OCI-LY1 (cell line): ENCODE data around the gene CLK3.

Experiments used
- H2AFZ ChIP-seq: fragments of 200-600 bp; sonication (generic), shearing (Covaris generic); 2 replicates; pipeline ENCODE4 v1.6.0; 2014; ENCODE audit warnings: antibody characterized with exemption, mild to moderate bottlenecking, low read length
- H3F3A ChIP-seq: fragments of 200-600 bp; sonication (generic), shearing (Covaris generic); 2 replicates; pipeline ENCODE4 v1.6.0; 2014; ENCODE audit warnings: mild to moderate bottlenecking, antibody characterized with exemption, low read length, moderate library complexity; ENCODE audit not compliant: insufficient read depth
- H3K27ac ChIP-seq: fragments of 200-600 bp; sonication (generic); 2 replicates; pipeline ENCODE4 v1.5.1; 2014; ENCODE audit warnings: low read length, mixed run types, mild to moderate bottlenecking, low read depth; ENCODE audit not compliant: poor library complexity, severe bottlenecking
- H3K27me3 ChIP-seq: fragments of 200-600 bp; sonication (generic); 2 replicates; pipeline ENCODE4 v1.6.0; 2014; ENCODE audit warnings: antibody characterized with exemption, mild to moderate bottlenecking, low read length, moderate library complexity; ENCODE audit not compliant: insufficient read depth
- H3K36me3 ChIP-seq: fragments of 200-600 bp; sonication (generic); 2 replicates; pipeline ENCODE4 v1.6.1; 2014; ENCODE audit warnings: mild to moderate bottlenecking, antibody characterized with exemption, low read length, moderate library complexity, mixed read lengths; ENCODE audit not compliant: insufficient read depth
- H3K4me1 ChIP-seq: fragments of 200-600 bp; sonication (generic); 2 replicates; pipeline ENCODE4 v1.5.1; 2014; ENCODE audit warnings: mild to moderate bottlenecking, low read length, moderate library complexity; ENCODE audit not compliant: insufficient read depth, severe bottlenecking
- H3K4me2 ChIP-seq: fragments of 200-600 bp; sonication (generic), shearing (Covaris generic); 2 replicates; pipeline ENCODE4 v1.6.1; 2014; ENCODE audit warnings: low read length
- H3K4me3 ChIP-seq: fragments of 200-600 bp; sonication (generic); 2 replicates; pipeline ENCODE4 v1.5.1; 2014; ENCODE audit warnings: low read length, low read depth, mild to moderate bottlenecking, mixed read lengths; ENCODE audit not compliant: poor library complexity, severe bottlenecking
- H3K79me2 ChIP-seq: fragments of 200-600 bp; shearing (Covaris generic); 2 replicates; pipeline ENCODE4 v1.6.1; 2016; ENCODE audit warnings: mixed run types, low read length, mixed read lengths; ENCODE audit not compliant: insufficient read depth
- H3K9ac ChIP-seq: fragments of 200-600 bp; sonication (generic), shearing (Covaris generic); 2 replicates; pipeline ENCODE4 v1.6.1; 2014; ENCODE audit warnings: mild to moderate bottlenecking, low read length, mixed read lengths
- H3K9me2 ChIP-seq: fragments of 200-600 bp; sonication (generic), shearing (Covaris generic); 2 replicates; pipeline ENCODE4 v1.6.1; 2014; ENCODE audit warnings: low read depth, mild to moderate bottlenecking, low read length, mixed read lengths
- H3K9me3 ChIP-seq: fragments of 200-600 bp; shearing (Covaris generic); 2 replicates; pipeline ENCODE4 v1.6.1; 2014; ENCODE audit warnings: low read length, mixed read lengths
- H4K20me1 ChIP-seq: fragments of 200-600 bp; sonication (generic), shearing (Covaris generic); 2 replicates; pipeline ENCODE4 v1.6.0; 2016; ENCODE audit warnings: mild to moderate bottlenecking, low read length; ENCODE audit not compliant: insufficient read depth
- EZH2 ChIP-seq: fragments of 200-600 bp; sonication (generic), shearing (Covaris generic); IDR thresholded peaks from 2 replicates; pipeline ENCODE4 v1.8.0; 2017; ENCODE audit warnings: borderline replicate concordance, mixed run types, mild to moderate bottlenecking, antibody characterized with exemption, low read length, moderate library complexity, mixed read lengths
- TF ChIP-seq, protein P1 (sequence below): fragments of 200-600 bp; sonication (generic), shearing (Covaris generic); IDR thresholded peaks from 2 replicates; pipeline ENCODE4 v1.5.1; 2017; ENCODE audit warnings: mild to moderate bottlenecking, antibody characterized with exemption, low read length, moderate library complexity, mixed read lengths

Gene CLK3

GRCh38 chr15:74631935-74632560 lies 16.4 kb downstream of the CLK3 start:
- H3K9me2 ChIP-seq = no peaks in the 10 kb centered on the region
- TF ChIP-seq EZH2 = no peak
- TF ChIP-seq, protein P1, sequence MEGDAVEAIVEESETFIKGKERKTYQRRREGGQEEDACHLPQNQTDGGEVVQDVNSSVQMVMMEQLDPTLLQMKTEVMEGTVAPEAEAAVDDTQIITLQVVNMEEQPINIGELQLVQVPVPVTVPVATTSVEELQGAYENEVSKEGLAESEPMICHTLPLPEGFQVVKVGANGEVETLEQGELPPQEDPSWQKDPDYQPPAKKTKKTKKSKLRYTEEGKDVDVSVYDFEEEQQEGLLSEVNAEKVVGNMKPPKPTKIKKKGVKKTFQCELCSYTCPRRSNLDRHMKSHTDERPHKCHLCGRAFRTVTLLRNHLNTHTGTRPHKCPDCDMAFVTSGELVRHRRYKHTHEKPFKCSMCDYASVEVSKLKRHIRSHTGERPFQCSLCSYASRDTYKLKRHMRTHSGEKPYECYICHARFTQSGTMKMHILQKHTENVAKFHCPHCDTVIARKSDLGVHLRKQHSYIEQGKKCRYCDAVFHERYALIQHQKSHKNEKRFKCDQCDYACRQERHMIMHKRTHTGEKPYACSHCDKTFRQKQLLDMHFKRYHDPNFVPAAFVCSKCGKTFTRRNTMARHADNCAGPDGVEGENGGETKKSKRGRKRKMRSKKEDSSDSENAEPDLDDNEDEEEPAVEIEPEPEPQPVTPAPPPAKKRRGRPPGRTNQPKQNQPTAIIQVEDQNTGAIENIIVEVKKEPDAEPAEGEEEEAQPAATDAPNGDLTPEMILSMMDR = peak; percentile 94
- H3K4me2 ChIP-seq = no peak overlapping the region
- H2AFZ ChIP-seq = no peak overlapping the region
- H3K36me3 ChIP-seq = peaks cover 93% of the 10 kb centered on the region
- no peaks in the 10 kb centered on the region for H3K27me3 ChIP-seq
- no peaks in the 10 kb centered on the region for H3K79me2 ChIP-seq
- no peak overlapping the region for H3K9ac ChIP-seq
- no peaks in the 10 kb centered on the region for H4K20me1 ChIP-seq
- H3K9me3 ChIP-seq = no peaks in the 10 kb centered on the region
- peaks cover 11% of the 10 kb centered on the region for H3K4me1 ChIP-seq
- no peak overlapping the region for H3K4me3 ChIP-seq
- no peak overlapping the region for H3K27ac ChIP-seq
- no peaks in the 10 kb centered on the region for H3F3A ChIP-seq

DNA sequence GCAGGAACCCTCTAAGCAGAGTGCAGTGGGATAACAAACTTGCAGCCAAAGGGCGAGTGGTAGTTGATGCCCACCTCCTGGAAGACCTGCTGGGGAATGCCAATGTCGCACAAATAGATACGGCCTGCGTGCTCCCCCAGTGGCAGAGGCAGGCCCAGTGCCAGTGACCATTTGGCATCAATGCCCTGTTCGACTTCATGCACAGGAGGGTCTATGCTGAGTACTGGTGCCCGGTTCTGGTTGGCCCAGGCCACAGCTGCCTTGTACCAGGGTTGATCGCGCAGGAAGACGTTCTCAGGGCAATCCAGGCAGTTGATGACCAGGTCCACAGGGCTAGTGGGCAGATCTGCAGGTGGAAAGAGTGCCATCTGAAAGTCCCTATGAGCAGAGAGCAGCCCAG lies 17.0 kb downstream of the CLK3 start:
- no peak overlapping the region for H3K27ac ChIP-seq
- H3K4me1 ChIP-seq = peaks cover 6% of the 10 kb centered on the region
- H2AFZ ChIP-seq = no peak overlapping the region
- no peaks in the 10 kb centered on the region for H3K9me3 ChIP-seq
- H3K9me2 ChIP-seq = no peaks in the 10 kb centered on the region
- TF ChIP-seq, protein P1 = no peak
- no peak for TF ChIP-seq EZH2
- H3K79me2 ChIP-seq = no peaks in the 10 kb centered on the region
- no peaks in the 10 kb centered on the region for H3F3A ChIP-seq
- no peak overlapping the region for H3K4me2 ChIP-seq
- peaks cover 93% of the 10 kb centered on the region for H3K36me3 ChIP-seq
- H4K20me1 ChIP-seq = no peaks in the 10 kb centered on the region
- H3K4me3 ChIP-seq = no peak overlapping the region
- no peak overlapping the region for H3K9ac ChIP-seq
- no peaks in the 10 kb centered on the region for H3K27me3 ChIP-seq

DNA sequence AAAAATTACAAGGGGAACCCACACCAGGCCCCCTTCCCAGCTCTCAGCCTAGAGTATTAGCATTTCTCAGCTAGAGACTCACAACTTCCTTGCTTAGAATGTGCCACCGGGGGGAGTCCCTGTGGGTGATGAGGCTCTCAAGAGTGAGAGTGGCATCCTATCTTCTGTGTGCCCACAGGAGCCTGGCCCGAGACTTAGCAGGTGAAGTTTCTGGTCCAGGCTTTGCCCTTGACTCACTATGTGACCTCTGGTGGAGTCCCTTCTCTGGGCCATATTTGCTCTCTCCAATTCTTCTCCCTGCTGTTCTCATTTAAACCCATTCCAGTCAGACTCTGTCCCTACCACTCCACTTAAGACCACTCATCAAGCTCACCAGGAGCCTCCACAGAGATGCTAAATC lies 18.1 kb downstream of the CLK3 start:
- H3K4me3 ChIP-seq = no peak overlapping the region
- H3K9me2 ChIP-seq = no peaks in the 10 kb centered on the region
- no peaks in the 10 kb centered on the region for H3K4me1 ChIP-seq
- H4K20me1 ChIP-seq = no peaks in the 10 kb centered on the region
- H3K9ac ChIP-seq = no peak overlapping the region
- no peaks in the 10 kb centered on the region for H3K9me3 ChIP-seq
- no peaks in the 10 kb centered on the region for H3F3A ChIP-seq
- H2AFZ ChIP-seq = no peak overlapping the region
- no peak for TF ChIP-seq EZH2
- TF ChIP-seq, protein P1 = no peak
- no peaks in the 10 kb centered on the region for H3K27me3 ChIP-seq
- H3K4me2 ChIP-seq = no peak overlapping the region
- H3K27ac ChIP-seq = no peak overlapping the region
- no peaks in the 10 kb centered on the region for H3K79me2 ChIP-seq
- peaks cover 85% of the 10 kb centered on the region for H3K36me3 ChIP-seq
